RWPE1 (cell line): Measurements from ENCODE around the gene PPP1R36.

Experiments used
- CTCF ChIA-PET: fragments of 350-600 bp; sonication (Branson Sonifier 250); formaldehyde crosslinking; extraction: SDS; loops from one replicate; lab custom pipeline; 2021; lab: Yijun Ruan, JAX
- POLR2A ChIA-PET: fragments of 400-600 bp; formaldehyde crosslinking; extraction: SDS; loops from one replicate; lab custom pipeline; 2020; ENCODE audit warnings: antibody characterized with exemption; ENCODE audit not compliant: low non-redundant PET; lab: Yijun Ruan, JAX
- DNase-seq: peaks from one replicate; pipeline ENCODE4 v3.0.0; 2012; ENCODE audit warnings: low spot score
- H3K27ac ChIP-seq: fragments of 450-650 bp; 2 replicates; pipeline ENCODE4 v1.5.1; 2017
- TF ChIP-seq, protein P1 (sequence below): fragments of 450-650 bp; conservative IDR thresholded peaks from 2 replicates; pipeline ENCODE4 v1.5.1; 2017; ENCODE audit warnings: low read depth, mild to moderate bottlenecking

The PPP1R36 gene

DNA sequence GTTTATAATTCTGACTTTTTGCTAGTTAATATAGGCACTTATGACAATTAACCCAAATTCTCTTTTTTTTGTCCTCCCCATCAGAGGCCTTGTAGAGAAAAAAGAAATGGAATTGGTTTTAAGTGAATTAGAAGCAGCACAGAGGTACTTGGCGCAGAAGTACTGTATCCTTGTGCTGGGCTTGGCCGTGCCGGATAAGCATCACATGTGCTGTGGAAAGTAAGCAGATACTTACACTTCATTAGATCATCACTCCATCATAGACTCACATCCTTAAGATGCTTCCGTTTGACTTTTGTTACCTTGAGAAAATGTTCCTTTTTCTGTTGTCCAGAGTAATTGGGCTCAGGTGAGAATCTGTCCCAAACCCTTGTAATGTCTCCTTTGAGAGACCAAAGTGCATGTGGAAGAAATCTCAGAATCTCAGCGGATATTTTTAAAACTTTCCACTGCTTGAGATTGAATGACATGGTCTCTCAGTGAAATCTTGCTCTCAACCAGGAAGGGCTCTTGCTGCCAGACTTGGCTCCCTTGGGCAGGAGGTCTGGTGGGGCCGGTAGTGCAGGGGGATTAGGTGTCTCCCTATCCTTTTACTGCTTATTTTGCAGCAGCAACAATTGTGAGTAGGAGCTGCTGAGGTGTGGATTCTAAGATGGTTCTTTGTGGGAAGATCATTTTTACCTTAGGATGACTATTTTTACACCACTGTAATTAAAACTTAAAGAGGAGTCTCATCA, 24.8 kb downstream of the PPP1R36 start:
- CTCF ChIA-PET = interaction anchor here (0.5 to 0.6 kb wide), 2 partner anchors 311 to 381 kb away, joined by 3 to 10 read pairs; no protein-coding TSS in a partner anchor
- POLR2A ChIA-PET = interaction anchor here (0.6 kb wide), 1 partner anchor 798 kb away, joined by 6 read pairs; no protein-coding TSS in a partner anchor

DNA sequence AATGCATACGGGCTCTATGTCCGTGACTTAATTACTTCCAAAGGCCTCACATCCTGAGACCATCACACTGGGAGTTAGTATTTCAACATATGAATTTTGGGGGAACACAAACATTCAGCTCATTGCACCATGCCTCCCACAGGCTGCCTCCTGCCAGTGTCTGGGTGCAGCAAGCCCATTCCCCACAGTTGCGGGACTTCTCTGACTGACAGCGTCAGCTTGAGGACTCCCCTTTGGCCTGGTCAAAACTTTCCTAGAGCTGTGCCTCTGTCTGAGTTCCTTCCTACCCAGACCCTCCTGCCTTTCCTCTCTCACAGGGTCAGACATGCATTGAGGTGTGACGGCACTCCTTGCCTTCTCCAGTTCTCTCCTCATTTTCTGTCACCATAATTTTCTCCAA, 27.4 kb downstream of the PPP1R36 start:
- DNase-seq = no peak
- ChIA-PET CTCF (no interaction called here), POLR2A (no interaction called here)
- TF ChIP-seq, protein P1, sequence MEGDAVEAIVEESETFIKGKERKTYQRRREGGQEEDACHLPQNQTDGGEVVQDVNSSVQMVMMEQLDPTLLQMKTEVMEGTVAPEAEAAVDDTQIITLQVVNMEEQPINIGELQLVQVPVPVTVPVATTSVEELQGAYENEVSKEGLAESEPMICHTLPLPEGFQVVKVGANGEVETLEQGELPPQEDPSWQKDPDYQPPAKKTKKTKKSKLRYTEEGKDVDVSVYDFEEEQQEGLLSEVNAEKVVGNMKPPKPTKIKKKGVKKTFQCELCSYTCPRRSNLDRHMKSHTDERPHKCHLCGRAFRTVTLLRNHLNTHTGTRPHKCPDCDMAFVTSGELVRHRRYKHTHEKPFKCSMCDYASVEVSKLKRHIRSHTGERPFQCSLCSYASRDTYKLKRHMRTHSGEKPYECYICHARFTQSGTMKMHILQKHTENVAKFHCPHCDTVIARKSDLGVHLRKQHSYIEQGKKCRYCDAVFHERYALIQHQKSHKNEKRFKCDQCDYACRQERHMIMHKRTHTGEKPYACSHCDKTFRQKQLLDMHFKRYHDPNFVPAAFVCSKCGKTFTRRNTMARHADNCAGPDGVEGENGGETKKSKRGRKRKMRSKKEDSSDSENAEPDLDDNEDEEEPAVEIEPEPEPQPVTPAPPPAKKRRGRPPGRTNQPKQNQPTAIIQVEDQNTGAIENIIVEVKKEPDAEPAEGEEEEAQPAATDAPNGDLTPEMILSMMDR = no peak
- H3K27ac ChIP-seq = no peak overlapping the region

More for the DNA sequence above, 24.8 kb downstream of the PPP1R36 start:
- TF ChIP-seq, protein P1 = no peak
- no peak overlapping the region for H3K27ac ChIP-seq
- no peak for DNase-seq

DNA sequence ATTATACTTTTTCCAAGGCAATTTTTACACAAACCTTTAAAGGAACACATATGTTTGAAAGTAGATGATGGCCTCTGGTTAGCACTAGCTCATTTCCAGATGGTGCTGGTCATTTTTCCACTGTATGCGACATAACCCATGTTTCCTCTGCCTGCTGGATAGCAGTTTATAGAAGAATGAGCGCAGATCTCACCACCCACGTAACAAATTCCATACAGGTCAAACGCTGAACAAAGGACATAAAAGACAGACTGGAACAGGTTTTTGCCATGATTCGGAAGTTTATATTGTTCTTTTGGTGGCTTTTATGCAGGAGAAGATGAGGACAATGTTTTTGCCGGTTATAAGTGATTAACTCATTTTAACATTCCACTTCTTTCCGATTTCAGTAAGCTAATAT, 30.7 kb downstream of the PPP1R36 start:
- ChIA-PET POLR2A (no interaction called here), CTCF (no interaction called here)
- no peak overlapping the region for H3K27ac ChIP-seq
- DNase-seq = no peak
- TF ChIP-seq, protein P1 = no peak

DNA sequence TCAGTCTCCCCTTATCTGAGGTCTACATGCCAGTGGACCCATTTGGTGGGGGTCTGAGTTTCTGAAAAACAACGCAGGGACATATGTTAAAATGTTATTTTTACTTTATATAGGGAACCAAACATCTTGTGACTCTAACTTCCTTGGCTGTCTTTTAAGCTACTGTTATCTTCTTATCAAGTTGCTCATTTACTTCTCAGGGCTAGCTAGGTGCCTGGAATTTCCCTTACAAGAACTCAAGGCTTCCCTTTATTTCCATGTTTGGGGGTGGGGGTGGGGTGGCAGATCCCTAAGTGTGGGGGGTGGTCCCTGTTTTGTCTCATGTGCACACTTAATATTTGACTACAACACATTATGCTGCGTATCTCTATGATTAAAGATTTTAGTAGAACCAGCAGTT, 31.6 kb downstream of the PPP1R36 start:
- TF ChIP-seq, protein P1 = no peak
- no peak overlapping the region for H3K27ac ChIP-seq
- DNase-seq = no peak
- POLR2A ChIA-PET = no interaction called here
- CTCF ChIA-PET = interaction anchor here (0.9 kb wide), 1 partner anchor 56 kb away, joined by 4 read pairs; no protein-coding TSS in a partner anchor

DNA sequence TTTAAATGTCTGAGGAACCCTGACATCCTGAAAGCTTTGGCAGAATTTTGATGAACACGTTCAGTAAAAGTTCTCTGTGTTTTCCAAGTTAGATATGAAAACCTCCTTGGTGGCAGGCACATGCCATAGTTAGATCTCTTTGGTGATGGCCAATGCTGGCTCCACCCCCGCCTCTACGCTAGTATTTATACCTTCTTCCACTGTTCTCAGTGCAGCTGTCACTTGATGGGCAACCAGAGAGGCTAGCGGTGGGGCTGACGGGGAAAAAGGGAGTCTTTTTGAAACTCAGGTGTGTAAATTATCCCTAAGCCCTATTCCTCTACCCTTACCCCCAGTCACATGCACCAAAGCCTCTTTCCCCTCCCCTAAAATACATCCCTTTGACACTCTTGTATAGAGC, 32.1 kb downstream of the PPP1R36 start:
- DNase-seq = no peak
- POLR2A ChIA-PET = no interaction called here
- no peak overlapping the region for H3K27ac ChIP-seq
- CTCF ChIA-PET = interaction anchor here (0.9 kb wide), 1 partner anchor 55 kb away, joined by 4 read pairs; no protein-coding TSS in a partner anchor
- TF ChIP-seq, protein P1 = no peak

DNA sequence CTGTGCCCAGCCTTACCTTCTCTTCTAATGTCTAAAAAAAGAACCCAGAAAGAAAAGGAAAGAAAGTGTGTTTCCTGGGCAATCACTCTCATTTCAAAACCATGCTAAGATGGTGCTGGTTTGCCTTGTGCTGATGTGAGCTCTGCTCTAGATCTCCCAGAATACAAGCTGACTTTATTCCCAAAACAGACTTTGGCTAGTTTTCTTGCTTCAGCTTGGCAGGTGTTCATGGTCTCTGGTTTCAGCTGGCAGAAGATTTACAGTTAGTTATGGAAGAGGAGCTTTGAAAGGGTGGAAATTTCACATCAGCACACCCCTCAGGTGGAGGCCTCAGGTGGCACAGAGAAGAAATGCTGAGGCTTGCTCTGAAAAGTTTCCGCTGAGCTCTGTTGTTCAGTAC, 34.4 kb downstream of the PPP1R36 start:
- H3K27ac ChIP-seq = no peak overlapping the region
- TF ChIP-seq, protein P1 = no peak
- ChIA-PET CTCF (no interaction called here), POLR2A (no interaction called here)
- no peak for DNase-seq
